GM21825 (cell line): ENCODE data around the gene TMEM237.
"Not testable (repeated sequence)": the region's sequence is repeated elsewhere in the genome, so short reads cannot be mapped to it uniquely, and the experiment has no call there.

Source experiments
- ATAC-seq: cut with Tn5 transposase; IDR thresholded peaks from one replicate; pipeline ENCODE4 v1.9.1; 2021; ENCODE audit warnings: mild to moderate bottlenecking, moderate library complexity; ENCODE audit not compliant: unreplicated experiment

The TMEM237 gene

GRCh38 chr2:201643216-201643890 lies at the start of gene TMEM237:
Gene TMEM237, minus strand, starts transcription at chr2:201643503. Its CDS starts 103 bp downstream, at chr2:201643400.
- peak; percentile 46 for ATAC-seq

- no peak for ATAC-seq
Observed at GRCh38 chr2:201685156-201685555, 41.9 kb upstream of the TMEM237 start.

GRCh38 chr2:201680743-201681142 lies 37.4 kb upstream of the TMEM237 start:
- ATAC-seq = no peak

DNA sequence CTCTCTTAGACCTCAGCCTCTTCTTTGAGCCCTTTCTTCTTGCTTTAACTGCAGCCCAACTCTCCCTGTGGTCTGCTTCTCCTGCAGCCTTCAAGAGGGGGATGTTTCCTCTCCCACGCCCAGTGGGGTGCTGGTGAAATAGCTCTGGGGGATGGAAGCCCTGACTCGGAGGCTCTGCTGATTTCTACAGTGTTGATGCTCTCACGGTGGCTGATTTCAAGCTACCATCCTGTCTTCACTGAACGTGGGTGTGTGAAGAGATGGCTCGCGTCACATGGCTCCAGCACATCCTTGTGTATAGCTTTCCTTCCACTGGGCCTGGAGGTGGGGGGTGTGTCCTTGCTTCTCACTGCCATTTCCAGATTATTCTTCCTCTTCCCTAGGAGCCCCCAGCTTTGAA lies 35.1 kb upstream of the TMEM237 start:
- ATAC-seq = no peak

GRCh38 chr2:201675454-201675853 lies 32.2 kb upstream of the TMEM237 start:
- ATAC-seq = no peak

- ATAC-seq = no peak
Observed at GRCh38 chr2:201674794-201675193, 31.5 kb upstream of the TMEM237 start.

DNA sequence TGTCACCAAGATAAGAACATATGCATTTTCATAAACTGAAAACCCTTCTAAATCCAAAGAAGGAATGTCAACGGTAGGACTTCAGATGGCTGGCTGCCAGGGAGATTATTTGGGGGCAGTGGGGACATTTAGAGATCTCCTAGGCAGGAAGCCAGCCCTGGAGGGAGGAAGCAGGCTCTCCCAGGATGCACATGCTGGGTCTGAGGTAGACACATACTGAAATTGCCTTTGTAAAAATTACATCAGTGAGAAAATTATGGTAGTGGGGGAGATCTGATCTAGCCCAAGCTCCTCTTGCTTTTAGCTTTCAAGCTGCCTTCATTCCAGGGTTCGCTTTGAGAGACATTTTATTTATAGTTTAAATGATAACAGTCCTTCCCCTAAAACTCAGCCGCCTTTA lies 31.0 kb upstream of the TMEM237 start:
- ATAC-seq = no peak

GRCh38 chr2:201673546-201673945 lies 30.2 kb upstream of the TMEM237 start:
- no peak for ATAC-seq

- ATAC-seq = not testable (repeated sequence)
Observed at GRCh38 chr2:201671205-201671604, 27.9 kb upstream of the TMEM237 start.

DNA sequence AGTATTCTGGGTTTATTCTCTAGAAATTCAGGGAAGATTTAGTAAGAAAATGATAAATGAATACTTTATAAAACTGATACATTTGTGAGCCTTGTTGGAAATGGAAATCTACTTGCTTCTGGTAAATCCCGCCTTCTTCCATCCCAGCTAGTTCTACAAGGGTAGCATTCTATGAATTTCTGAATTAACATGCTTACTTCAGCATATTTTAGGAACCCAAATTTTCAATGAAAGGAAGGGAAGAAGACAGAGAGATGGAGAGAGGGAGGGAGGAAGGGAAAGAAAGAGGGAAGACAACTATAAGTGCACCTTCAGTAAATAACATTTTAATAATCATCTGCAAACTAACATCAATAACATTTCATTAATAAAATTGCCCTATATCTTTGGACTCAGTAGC lies 26.6 kb upstream of the TMEM237 start:
- ATAC-seq = no peak

DNA sequence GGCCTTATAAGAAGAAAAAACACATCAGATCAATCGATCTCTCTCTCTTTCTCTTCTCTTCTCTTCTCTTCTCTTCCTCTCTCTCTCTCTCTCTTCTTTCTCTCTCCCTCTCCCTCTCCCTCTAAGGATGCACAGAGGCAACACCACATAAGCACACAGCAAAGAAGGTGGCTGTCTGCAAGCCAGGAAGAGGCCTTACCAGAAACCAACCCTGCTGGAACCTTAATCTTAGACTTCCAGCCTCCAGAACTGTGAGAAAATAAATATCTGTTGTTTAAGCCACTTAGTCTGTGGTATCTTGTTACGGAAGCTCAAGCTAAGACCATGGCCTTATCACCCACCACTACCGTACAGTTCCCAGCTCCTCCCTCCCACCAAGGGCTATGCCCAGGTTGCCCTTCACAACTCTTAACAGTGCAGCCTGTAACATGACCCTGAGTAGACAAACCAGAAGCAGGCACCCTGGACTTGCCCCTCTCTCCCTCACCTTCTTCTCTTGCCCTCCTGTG lies 25.2 kb upstream of the TMEM237 start:
- ATAC-seq = no peak

GRCh38 chr2:201664334-201664733 lies 21.0 kb upstream of the TMEM237 start:
- no peak for ATAC-seq

GRCh38 chr2:201661366-201661765 lies 18.1 kb upstream of the TMEM237 start:
- no peak for ATAC-seq

DNA sequence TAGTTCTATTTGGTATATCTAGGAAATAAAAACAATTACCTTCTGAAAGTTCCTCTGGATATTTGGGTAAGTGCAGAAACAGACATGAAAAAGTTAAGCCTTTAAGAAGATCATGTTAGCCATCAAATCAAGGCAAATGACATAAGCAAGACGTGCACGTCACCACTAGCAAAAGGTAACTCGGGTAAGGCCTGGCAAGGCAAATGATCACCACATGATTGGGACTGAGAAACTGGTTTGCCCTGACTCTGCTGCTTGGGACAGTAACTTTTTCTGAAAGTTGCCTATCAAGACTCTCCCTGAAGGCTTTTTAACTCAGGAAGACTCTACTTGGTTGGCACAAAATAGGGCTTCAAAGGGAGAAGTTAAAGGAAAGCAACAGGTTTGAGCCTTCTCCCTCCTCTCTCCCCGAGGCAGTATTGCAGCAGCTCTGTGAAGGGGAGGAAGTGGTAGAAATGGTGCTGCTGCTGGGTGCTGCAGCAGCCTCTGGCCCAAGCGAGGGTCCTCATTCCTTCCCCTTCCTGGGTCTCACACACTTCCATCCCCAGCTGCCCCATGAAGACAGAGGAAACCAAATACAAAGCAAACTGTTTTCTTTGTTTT lies 17.1 kb upstream of the TMEM237 start:
- no peak for ATAC-seq

DNA sequence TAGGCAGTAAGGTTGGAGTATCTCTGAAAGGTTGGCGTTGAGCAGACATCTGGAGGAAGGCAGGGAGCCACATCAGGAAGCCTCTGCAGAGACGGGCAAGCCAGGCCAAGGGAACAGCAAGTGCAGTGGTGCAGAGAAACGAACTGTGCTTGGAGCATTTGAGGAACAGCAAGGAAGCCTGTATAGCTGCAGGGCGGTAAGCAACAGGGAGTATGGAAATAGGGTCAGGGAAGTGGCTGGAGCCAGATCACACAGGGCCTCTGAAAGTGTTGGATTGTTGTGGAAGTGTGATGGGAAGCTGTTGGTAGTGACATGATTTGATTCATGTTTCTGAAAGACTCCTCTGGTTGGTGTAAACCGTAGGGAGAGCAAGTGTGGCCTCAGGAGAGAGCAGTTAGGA lies 13.4 kb upstream of the TMEM237 start:
- ATAC-seq = no peak

GRCh38 chr2:201656102-201656501 lies 12.8 kb upstream of the TMEM237 start:
- ATAC-seq = no peak

DNA sequence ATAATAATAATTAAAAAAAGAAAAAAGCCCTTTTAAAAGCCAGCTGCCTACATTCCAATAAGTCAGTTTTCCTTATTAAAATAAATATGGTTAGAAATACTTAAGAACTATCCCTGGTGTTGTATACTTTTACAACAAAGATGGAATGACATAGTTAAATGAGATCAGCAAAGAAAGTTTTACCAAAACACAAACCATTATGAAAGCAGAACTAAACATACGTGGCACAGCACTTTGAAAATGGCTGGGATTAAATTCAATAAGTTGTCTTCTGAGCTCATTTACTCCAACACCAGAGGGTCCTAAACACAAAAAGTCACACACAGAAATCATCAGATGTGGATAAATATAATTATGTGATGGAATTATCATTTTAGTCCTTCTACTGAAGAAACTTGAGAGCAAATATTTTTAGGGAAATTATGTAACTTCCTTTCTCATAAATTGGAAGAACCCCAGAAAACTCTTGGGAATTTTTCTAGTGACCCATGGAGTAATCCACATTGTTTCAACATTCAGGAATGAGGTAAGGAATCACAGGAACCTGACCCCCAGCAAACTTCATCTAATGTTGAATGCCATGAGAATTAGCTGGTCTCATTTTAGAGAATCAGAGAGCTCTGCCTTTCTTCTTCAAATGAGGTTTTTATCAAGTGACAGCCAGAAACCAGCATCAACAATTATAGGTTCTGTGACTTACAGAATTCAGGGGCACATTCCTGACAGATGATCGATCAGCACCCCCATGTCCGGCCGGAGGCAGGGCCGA lies 11.5 kb upstream of the TMEM237 start:
- ATAC-seq = no peak

DNA sequence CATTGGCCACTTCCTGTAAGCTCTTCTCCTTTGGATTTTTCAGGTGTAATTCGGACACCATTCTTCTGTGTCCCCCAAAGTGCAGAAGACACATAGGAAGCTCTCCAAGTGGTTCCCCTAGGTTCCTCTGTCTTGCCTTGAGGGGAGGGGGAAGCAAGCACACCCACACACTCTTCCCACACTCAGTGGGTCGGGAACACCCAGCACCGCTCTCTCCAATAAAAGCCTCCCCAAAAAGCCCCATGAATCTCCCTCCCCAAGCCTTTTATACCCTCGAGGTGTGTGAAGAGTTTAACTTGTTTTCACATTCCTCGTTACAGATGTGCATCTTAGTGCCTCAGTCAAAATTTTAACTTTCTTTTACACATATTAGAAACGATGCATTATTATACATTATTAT lies 9.9 kb upstream of the TMEM237 start:
- ATAC-seq = no peak

DNA sequence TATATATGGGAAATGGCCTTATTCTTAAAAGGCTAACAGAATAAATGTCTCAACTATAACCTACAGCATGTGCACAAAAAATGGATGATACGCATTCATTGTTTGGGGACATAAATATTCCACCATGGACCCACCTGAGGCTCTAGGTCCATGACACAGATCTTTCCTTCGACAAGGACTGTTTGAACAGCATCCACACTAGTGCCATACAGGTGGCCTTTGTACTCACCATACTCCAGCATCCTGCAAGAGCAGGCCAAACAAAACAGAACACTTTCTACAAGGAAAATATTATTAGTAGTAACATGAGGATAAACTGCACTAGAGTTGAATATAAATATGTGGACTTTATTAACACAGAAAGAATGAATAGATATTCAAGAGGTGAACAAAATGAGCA lies 6.1 kb upstream of the TMEM237 start:
- ATAC-seq = no peak

DNA sequence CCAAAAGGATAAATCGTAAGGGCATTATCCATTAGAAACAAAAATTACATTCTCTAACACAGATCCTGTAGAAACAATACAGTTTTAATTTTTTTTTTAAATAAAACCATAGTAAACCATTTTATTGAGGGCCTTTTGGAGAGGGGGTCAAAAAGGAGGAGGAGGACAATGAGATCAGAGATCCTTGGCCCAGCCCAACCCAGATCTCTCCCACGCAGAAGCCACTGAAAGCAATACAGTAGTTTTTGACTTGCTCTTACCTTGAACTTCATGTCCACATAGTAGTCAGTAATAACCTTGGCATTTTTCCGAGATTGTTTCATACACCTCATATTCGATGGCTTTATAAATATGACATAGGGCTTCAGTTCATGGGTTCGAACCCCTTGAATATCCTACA lies 4.1 kb upstream of the TMEM237 start:
- ATAC-seq = no peak

GRCh38 chr2:201644001-201644400 lies 698 bp upstream of the TMEM237 start:
- no peak for ATAC-seq
